SKM-1 (cell line): ENCODE results near the gene MORC1.

ENCODE experiments used
- DNase-seq: peaks from one replicate; lab custom pipeline; 2025; ENCODE audit not compliant: unreplicated experiment; lab: John Stamatoyannopoulos, UW

The MORC1 gene

DNA sequence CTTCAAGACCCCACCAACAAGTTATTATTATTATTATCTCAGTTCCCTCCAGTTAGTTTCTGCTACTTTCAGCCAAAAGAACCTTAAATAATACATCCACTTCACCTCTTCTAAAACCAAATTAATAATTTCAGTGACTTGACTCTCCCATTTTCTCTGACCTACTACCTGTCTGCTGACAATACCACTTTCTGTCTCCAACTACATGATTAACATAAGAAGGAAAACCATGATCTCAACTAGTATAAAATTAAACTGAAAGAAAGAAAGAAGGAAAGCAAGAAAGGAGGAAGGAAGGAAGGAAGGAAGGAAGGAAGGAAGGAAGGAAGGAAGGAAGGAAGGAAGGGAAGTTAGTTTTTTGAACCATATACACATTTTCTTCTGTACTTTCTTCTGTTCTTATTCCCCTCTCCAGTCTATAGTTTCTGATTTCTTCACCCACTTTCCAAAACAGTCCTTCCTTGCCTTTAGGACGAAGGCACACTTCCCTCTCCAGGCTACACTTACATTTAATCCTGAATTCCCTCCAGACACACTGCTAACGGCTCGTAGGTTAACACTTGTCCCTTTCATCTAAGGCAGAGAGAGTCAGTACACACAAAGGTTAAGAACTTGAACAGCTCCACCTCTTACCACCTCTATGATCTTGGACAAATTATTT is 84.8 kb downstream of the MORC1 start:
- no peak for DNase-seq

DNA sequence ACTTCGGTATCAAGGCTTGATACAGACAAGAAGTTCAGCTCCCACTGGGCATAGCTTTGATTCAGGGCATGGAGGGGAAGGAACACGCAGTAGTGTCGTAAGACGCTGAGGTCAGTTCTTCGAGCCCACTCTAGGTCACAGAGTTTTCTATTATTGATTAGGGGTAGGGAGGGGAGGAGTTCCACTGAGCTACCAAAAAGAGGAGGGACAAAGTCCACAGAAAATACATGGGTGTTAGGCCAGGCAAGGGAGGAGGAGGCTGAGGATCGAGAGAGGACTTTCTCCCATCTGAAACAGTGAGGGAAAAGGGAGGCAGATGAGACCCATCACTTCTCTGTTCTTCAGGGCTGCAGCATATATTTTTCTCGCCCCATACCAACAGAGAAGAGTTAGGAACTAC is 89.2 kb downstream of the MORC1 start:
- no peak for DNase-seq

DNA sequence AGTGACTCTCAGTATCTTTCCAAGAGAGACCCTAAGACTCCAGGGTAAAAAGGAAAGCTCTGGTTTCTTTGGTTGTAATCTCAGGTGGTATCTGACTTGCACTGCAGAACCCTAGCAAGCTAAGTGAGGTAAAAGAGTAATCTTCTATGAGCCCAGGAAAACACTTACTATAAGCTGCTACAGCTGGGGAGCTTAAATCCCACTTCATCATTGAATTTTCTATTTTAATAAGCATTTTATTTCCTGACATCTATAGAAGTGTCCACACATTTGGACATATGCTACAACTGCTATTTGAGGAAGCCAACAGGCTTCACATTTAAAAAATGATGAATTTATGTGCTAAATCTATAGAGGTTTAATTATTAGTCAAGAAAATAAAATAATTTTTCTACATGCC is 91.1 kb downstream of the MORC1 start:
- DNase-seq = no peak

DNA sequence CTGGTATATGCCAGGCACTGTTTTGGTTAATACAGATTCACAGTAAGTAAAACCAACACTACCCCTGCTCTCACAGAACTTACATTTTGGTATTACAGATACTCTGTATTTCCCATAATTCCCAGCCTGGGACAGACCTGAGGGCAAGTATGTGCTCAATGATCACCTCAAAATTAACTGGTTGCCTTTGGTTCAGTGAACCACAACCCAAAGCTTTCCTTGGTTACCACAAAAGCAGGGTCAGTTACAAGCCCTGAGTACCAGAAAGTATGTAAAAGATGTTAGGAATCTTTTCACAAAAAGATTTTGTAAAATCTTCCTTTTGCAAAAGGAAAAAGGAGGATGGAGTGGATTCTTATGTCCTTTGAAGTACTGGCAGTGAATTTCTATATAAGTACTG is 92.0 kb downstream of the MORC1 start:
- no peak for DNase-seq

DNA sequence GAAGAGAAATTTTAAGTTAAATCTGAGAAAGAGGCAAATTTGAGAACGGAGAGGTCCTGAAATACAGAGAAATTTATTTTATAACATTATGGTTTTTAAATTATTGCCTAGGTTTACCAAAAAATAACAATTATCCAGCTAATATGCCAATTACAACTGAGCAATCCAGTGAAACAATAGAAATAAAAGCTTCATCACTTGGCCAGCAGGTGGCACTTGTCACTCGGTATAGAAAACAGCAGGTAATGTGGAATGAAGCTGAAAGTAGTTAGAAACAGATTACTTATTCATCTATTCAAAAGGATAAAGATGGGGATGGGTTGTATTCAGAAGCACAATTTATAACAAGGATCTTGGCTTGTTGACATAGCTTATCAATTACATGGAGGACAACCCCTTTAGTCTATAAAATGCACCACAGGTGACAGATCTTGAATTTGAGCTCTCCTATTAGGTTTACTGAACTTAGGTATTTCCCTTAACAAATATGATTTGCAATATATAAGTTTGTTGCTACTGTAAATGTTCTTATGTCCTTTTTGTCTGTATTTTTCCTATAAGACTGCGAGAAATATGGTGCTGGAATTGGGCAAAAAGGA is 94.2 kb downstream of the MORC1 start:
- DNase-seq = peak; percentile 21

DNA sequence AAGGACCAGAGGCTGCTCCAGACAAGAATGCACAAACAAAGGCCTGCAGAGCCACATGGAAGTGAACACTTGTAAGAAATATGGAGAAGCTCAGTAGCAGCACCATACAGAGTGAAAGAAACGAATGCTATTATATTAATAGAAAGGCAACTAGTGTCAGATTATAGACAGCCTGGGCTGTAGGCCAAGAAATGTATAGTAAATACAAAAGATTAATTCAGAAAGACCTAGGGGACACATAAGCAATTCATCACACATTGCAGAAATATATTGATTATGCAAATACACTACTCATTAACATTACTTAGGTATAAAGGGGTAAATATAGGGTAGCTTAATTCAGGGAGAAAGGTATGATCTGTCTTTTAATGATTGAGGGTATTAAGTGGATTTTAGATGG is 94.8 kb downstream of the MORC1 start:
- DNase-seq = no peak

DNA sequence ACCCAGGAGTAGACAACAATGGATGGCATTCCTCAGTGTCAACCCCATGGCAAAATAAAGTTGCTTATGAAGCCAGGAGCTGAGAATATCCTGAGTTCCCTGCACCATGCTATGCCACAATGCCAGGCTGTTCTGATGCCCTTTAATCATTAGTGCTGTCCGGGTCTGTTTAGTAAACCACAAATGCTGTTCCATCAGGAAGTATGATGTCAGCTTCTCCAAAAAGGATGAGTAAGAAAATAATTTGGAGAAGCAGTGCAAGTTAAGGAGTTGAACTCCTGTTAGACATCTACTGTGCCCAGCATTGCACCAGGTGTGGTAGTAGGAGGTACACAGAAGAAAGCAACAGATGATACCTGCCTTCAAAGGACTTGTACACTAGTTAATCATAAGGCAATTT is 96.4 kb downstream of the MORC1 start:
- no peak for DNase-seq

DNA sequence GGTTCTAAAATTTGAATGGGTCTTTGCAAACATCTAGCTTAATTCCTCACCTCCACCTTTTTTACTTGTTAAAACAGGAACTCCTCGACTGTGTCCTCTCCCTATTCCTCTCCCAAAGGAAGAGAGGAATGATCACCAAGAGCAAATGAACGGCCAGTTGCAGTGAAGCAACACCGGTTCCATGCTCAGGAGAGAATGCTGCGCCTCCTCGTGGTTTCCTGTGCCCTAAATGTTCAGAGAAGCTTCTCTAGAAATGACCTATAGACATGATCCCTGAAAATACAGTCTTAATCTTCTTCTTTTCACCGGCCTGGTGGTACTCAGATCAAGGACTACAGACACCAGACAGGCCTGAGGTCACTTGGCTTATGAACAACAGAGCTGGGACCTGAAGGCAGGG is 99.1 kb downstream of the MORC1 start:
- DNase-seq = no peak

DNA sequence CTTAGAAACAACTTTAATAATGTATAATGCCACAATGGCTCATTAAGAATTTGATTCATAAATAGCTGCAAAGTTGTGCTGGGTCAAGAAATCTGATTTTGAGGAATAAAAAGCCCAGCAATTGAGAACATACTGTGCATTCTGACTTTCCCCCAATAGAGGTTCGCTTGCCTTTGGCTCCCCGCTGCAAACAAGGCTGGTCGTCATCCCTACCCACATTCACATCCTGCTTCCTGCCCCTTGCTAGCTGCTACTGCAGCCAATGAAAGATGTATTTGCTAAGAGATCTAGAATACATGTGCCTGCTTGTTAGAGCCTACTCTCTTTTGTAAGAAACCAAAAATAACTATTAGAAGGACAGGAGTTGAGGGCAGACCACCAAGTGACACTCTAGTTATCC is 112.5 kb downstream of the MORC1 start:
- no peak for DNase-seq

DNA sequence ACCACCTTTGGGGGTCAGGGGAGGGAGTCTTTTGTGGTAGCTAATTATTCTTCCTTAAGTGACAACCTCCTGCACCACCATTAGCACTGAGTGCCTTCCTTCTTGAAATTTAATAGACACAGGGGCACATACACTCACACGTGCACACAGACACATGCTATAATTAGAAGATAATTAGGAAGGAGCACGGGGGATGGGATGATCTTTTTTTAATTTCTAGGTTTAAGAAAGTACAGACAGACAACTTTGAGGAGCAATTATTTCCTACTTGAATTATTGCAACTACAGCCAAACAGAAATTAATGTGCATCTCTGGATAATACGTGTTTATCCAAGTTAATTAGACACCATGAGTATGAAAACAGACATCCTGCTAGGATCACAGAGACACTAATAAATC is 119.5 kb downstream of the MORC1 start:
- DNase-seq = no peak

DNA sequence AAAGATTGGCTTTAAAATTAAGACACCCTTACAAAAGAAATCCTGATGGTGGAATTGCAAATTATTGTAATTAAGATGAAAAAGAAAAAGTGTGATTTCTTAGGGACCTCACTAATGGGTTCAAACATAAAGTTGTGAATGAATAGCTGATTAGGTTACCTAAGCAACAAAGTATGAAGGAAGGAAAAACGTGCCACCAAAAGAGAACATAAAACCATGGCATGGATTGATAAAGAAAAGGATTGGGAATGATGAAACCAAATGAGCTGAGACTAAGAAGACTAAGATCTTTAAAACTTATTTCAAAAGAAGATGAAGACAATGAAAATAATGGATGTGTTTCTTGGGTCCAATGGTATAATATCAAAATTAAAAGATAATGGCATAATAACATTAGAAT is 132.1 kb downstream of the MORC1 start:
- DNase-seq = no peak

DNA sequence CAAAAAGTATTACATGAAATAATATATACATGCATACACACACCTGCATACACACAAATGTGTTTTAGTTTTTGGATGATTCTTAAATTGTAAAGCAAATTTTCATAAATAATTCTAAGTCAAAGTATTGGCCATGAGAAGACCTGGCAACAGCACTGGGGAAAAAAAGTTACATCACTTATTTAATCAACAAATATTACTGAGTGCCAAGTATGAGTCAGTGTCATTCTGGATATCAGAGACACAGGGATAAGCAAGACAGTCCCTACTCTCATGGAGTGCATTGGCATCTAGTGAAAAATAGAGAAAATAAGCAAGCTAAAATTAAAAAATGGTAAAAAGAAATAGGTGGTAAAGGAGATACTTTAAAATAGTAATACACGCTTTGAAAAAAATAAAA is 134.9 kb downstream of the MORC1 start:
- DNase-seq = no peak

DNA sequence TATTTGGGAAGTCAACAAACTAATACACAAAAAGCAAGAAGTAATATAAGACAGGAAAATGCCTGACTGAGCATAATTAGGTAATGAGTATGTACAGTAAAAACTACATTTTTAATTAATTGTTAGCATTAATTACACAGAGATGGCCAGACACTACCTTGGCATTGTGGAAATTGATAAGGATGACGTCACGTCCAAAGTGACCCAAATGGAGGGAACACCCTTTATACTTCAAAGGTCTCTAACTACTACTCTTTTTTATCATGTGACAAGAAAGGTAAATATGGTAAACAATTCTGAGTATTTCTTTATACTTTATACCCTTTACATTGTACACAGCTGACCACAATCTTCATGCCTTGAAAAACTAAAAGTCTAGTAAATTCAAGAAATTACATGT is 141.9 kb downstream of the MORC1 start:
- no peak for DNase-seq

DNA sequence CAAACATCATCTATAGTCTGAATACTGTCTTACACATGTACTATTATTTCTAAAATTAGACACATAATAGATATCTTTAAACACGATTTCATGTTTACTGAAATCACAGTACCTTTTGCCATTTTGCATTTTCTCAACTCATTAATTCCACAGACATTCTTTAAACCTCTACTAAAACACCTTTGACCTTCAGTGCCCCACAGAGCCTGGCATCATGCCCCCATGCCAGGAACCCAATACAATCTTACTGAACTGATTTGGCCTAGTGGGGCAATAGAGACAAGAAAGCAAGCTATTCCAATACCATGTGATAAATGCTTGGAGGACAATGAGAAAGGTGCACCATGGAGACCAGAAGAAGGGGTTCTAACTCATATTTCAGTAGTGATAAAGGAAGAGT is 144.9 kb downstream of the MORC1 start:
- DNase-seq = no peak

DNA sequence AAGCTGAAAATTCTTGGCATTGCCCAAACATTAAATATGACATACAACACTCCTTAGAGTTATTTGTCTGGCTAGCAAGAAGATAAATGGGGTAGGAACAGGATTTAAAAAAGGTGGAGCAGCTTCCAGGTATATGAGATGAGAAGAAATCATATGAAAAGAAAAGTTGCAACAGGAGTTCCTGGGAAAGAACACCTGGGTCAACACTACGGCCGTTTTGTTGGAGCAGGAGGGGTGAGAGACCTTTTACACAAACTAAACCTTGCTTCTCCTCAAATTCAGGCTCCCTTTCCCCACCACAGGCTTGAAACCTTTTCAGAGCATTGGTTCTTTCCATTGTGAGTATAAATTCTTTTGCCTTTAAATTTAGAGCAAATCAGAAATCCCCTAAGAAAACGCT is 145.5 kb downstream of the MORC1 start:
- DNase-seq = no peak

DNA sequence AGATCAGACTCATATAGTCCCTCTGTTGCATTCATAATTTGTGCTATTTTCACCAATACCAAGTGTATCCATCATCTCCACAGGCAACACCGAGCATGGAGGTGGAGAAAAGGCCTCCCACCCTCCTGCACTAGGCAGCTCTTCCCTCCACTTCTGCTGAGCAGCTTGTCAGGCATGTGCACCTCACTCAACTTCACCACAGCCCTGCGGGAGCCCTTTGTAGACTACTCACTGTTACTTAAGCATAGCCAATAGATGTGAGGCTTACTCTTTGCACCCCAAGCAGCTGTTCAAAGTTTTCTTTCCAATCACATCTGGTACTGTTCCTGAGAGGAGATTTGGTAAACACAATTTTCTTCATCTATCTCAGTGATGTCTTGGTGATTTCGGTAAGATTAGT is 147.4 kb downstream of the MORC1 start:
- DNase-seq = no peak

DNA sequence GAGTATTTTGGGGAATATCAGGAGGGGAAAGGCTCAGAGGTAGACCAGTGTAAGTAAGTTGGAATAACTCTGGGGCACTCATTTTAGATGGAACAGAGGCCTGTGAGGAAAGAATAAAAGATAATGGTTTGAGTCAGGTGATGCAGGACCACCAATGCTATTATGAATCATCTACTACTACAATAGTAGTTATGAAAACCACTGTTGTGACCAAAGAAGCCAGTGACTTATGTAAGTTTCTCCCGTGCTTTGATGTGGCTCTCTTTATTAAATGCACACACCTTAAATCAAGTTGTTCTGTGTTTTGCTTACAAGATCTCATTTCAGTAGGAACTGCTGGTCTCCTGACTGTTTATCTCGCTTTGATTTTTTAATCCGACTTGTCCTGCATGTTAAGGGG is 151.2 kb downstream of the MORC1 start:
- DNase-seq = no peak

DNA sequence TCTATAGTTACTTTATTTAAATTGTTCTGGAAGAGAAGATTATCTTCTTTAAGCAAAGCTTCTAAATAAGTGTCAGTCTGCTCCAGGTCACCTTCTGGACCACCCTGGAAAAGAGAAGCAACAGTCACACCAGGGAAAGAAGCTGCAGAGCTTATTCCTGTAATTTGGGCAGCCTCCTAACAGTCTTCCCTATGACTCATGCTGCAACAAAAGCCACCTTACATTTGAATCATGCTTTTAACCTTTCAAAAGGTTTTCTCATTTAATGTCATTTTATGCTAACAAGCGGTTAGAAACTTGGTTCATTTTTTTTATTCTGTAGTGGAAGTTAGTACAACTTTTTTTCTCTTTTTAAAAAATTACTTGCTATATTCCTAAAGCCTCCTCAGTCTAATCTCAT is 158.9 kb downstream of the MORC1 start:
- no peak for DNase-seq

DNA sequence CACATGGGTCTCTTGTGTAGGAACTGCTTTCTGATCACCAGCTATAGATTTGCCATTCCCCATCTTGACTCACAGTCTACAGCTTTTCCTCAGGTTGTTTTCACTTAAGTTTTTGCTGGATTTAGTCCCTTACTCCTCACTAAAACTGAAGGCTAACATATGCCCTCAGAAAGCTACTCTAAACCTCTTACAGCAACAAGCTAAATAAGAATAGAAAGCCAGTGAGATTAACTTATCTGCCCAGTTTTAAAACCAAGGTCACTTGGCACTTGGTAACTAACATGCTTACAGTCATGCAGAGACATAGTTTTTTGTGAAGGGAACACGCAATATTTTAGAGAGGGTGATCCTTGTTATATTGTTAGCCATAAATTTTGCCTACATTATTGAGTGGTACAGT is 164.2 kb downstream of the MORC1 start, which contains the start of gene GUCA1C:
Gene GUCA1C (minus strand): TSS at position 180 of the 400 bp plus-strand sequence. CDS start 117 bp downstream, at position 63.
- DNase-seq = no peak

DNA sequence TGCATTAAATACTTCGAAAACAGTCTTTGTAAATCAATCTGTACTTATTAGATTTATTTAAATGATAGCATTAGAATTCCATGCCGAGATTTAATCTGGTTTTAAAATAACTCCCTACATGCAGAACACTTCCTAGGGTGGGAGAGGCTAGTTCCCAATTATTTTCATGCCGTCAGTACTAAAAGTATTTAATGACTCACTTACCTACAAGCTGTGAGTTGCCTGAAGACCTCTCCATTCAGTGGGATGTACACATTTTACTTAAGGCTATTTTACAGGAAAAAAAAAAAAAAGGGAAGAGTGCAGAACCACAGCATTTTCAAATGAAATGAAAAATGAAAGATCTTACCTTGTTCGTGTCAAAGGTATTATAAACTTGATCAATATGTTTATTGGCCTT is 164.7 kb downstream of the MORC1 start:
- DNase-seq = no peak

DNA sequence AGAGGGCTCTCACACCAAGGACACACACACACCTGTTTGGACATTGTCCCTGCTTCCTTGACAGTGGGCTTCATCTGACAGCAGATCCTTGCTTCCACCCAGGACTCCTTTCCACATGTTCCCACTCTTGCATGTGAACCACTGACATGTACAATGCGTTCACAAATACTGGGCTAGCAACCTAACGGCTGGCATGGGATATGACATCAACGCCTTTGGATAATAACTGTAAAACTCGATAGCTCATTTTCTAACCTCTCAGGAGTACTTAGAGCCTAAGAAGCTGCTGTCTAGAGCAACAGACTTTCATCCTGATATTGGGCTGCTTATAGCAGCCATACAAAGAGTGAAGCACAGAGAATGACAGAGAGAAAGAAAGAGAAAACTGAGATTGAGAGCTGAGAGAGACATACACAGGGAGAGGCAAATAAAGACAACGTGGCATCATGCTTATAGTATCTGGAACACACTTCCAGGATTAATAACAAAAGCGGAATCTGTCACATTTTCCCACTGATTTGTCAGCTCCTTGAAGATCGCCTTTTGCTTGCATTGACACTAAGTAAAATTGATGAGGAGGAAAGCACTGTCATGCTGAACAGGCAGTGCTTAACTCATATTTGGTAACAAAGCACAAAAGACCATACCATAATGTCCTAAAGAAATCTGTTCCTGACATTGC is 166.0 kb downstream of the MORC1 start:
- DNase-seq = no peak

DNA sequence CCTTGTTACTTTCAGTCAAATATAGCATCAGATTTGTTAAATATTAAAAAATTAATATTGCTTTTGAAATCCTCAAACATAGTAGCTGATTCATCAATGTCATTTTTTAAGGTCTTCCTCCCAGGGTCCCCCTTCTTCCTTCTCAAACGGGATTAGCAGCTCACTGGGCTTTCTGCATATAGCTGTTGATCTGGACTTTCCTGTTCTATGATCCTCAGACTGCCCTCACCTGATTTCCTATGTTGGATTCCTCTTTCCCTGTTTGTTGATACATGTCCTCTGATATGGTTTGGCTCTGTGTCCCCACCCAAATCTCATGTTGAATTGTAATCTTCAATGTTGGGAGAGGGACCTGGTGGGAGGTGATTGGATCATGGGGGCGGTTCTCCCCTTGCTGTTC is 170.1 kb downstream of the MORC1 start:
- no peak for DNase-seq
